G401 (cell line): Measurements from ENCODE around the gene TBL1XR1. TPM values are rescaled to one million over a fixed set of nuclear protein-coding genes. Genes with fewer than 3 reads are reported as not detected.
"Not testable (repeated sequence)": the region's sequence is repeated elsewhere in the genome, so short reads cannot be mapped to it uniquely, and the experiment has no call there.

ENCODE experiments used
- DNase-seq: peaks from one replicate; pipeline ENCODE4 v3.0.0-alpha.2; 2015; ENCODE audit warnings: low spot score
- in situ Hi-C: cut with HindIII; loops from 2 replicates; pipeline ENCODE4 v1.10.0; 2016; ENCODE audit warnings: low sequenced_read_pairs, mixed read lengths
- total RNA-seq: library from RNA; depleted of rRNA; stranded (reverse); fragments of >200 nt; shearing (Covaris generic); gene quantifications from 2 replicates; pipeline ENCODE4 v1.2.3, GENCODE V29; 2014

Gene TBL1XR1
- total RNA-seq, 1 experiment from 2014 or later = 68.1 TPM

DNA sequence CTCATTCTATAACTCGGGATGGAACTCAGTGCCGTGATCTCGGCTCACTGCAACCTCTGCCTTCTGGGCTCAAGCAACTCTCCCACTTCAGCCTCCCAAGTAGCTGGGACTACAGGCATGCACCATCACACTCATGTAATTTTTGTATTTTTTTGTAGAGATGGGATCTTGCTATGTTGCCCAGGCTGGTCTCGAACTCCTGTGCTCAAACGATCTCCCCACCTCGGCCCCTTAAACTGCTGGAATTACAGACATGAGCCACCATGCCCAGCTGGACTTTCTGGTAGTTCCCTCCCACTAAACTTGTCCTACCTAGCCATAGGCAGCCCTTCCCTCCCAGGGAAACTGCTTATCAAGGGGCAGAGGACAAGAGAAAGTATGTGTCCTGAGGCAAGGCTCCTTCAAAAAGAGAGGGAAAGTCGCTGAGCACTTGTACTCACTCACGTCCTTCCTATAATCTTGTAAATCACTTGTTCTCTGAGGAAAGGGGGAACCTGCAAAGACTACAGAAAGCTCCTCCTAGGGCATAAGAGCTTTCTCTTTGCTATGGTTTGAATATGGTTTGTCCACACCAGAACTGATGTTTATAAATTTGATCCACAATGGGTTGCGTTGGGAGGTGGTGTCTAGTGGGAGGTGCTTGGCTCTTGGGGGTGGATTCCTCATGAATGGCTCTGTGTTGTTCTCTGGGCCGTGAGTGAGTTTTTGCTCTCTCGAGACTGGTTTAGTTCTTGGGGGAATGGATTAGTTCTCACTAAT, 13.6 kb upstream of the TBL1XR1 start:
- in situ Hi-C loops = no loop called here

DNA sequence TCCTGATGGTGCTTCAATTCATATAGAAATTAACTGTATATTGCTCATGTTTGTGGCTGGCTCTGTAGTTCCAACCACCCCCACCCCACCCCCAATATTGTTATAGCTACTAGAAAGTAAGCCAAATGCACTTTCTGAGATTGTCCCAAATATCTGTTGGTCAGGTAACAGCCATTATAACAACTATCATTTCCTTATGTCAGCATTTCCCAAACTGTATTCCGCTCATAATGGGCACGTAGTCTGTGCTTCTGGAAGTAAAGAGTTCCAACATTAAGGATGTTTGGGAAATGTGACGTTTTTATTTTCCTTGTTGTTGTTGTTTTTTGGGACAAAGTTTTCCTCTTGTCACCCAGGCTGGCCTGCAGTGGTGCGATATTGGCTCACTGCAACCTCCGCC, 12.2 kb upstream of the TBL1XR1 start:
- DNase-seq = no peak
- in situ Hi-C loops = no loop called here

More for the DNA sequence above, 13.6 kb upstream of the TBL1XR1 start:
- DNase-seq = no peak

DNA sequence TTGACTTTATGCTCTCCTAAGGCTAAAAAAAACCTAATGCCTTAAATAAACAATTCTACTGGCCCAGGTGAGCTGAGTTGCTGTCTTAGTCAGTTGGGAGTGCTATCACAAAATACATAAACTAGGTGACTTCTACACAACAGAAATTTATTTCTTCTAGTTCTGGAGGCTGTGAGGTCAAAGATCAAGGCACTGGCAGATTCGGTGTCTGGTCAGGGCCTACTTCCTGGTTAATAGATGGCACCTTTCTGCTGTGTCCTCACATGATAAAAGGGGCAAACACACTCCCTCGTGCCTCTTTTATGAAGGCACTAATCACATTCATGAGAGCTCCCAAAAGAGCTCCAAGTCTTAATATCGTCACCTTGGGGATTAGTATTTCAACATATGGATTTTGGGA, 11.5 kb upstream of the TBL1XR1 start:
- no peak for DNase-seq
- in situ Hi-C loops = no loop called here

DNA sequence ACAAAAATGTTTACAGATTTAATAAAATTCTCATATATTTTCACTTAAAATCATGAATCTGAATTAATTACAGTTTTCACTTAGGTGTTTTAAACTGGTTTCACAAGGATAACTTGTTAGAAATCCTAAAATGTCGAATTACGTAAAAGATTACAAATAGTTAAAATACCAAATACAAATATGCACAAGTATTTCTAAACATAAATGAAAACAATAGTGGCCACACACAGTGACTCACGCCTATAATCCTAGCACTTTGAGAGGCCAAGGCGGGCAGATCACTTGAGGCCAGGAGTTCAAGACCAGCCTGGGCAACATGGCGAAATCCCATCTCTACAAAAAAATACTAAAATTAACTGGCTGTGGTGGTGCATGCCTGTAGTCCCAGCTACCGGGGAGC, 10.9 kb upstream of the TBL1XR1 start:
- no peak for DNase-seq
- in situ Hi-C loops = no loop called here

DNA sequence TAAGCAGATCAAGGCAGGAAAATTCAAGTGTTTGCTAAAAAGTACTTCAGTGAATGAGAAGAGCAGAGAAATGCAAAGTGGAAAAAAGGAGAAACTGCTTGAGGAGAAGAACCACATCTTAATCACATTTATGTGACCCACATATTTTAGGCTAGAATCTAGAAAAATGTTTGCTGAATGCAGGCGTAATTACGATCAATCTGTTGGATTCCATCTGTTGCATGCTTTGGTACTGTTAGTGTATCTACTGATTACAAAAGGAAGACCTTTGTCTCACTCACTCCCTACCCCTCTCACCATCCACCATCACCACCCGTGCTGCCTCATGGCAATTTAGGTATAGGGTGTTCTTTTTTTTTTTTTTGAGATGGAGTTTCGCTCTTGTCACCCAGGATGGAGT, 9.7 kb upstream of the TBL1XR1 start:
- in situ Hi-C loops = no loop called here

DNA sequence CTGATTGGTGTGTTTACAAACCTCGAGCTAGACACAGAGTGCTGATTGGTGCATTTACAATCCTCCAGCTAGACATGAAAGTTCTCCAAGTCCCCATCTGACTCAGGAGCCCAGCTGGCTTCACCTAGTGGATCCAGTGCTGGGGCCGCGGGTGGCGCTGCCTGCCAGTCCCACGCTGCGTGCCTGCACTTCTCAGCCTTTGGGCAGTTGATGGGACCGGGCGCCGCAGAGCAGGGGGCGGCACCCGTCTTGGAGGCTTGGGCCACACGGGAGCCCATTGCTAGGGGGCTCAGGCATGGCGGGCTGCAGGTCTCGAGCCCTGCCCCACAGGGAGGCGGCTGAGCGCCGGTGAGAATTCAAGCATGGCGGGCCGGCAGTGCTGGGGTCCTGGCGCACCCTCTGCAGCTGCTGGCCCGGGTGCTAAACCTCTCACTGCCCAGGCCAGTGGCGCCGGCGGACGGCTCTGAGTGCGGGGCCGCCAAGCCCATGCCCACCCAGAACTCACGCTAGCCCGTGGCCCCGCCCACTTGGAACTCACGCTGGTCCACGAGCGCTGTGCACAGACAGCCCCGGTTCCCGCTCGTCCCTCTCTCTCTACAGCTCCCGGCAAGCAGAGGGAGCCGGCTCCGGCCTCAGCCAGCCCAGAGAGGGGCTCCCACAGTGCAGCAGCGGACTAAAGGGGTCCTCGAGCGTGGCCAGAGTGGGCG, 6.6 kb upstream of the TBL1XR1 start:
- DNase-seq = no peak
- in situ Hi-C loops = no loop called here

More for the DNA sequence above, 9.7 kb upstream of the TBL1XR1 start:
- DNase-seq = no peak

DNA sequence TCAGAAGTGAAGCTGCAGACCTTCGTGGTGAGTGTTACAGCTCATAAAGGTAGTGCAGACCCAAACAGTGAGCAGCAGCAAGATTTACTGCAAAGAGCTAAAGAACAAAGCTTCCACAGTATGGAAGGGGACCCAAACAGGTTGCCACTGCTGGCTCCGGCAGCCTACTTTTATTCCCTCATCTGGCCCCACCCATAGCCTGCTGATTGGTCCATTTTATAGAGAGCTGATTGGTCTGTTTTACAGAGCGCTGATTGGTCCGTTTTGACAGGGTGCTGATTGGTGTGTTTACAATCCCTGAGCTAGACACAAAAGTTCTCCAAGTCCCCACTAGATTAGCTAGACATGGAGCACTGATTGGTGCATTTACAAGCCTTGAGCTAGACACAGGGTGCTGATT, 5.7 kb upstream of the TBL1XR1 start:
- in situ Hi-C loops, DNase-seq: not testable (repeated sequence)

DNA sequence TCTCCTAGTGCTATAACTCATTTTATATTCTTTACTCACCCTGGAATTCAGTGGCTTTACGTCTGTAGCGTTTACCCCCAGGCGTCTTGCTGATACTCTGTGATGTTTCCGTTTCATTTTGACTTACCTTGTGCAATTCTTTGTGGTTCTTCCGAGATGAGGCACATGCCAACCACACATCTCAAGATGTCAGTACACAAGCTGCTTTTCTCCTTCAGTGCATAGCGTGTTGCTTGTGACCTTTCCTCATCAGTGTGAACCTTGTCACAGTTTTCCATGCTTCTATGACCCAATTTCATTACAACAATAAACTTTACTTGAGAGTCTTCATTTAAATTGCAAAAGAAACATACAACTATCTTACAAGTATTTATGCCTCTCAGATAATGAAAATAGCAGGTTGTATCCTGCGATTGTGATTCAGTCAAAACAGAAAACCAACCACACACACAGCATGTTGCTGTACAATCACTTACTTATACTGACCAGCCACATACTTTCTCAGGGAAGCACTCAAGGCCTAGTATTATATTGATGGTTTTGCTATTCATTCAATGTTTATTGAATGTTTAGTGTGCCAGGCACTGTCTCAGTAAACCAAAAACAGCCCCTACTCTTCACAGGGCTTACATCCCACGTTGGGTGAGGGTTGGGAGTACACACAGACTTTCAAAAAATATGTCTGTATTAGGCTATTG, 4.6 kb upstream of the TBL1XR1 start:
- DNase-seq = no peak
- in situ Hi-C loops = no loop called here

DNA sequence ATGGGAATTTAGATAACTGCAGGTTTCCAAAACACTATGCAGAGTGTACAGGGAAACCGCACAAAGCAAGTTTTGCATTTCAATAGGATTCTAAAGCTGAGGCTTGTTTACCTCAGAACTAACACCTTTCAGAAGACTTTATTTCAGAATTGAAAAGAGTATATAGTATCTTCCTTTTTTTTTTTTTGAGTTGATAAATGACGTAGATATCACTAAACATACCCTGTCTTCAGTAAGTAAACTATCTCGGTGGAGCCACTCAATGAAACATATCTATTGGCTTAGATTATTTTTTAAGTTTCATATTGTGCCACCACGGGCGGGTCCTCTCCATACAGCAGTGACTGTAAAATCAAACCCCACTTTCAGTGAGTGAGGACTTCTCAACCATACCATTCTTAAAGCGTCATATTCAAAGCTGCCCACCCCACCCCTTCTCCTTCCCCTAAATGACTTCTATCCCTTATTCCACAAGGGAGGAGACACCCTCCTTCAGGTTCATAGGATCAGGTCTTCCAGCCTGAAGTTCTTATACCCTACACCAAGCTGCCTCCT, 2.0 kb upstream of the TBL1XR1 start:
- in situ Hi-C loops = no loop called here
- DNase-seq = no peak

DNA sequence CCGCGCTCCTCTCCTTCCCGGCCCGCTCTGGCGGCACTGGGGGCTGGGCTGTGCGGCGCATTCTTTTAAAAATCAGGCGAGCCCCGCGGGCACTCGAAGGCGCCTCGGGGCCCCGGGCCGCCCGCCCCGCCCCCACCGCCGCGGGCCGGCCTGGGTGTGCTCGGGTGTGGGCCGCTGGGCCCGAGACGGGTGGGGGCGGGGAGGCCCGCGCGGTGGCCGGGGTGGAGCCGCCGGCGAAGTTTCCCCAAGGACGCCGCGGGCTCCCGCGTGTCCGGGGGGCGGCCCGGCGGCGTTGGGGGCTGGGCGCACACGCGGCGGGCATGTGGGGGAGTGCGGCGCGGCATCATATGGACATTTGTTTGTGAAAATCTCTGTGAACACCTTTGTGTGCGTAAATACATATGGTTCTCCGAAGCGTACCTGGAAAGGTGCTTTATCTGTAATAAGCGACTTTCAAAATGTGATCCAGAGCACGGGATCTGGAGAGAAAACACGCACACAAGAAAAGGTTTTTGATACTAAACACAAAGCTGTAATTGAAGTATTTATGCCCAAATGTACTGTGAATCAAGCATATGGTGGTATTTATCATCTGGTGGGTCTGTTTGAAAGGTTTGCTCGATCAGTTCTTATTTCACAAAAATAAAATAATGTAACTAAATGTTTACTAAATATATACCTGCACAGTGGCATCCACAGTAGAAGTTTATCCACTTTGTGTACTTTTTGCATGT, 612 bp upstream of the TBL1XR1 start:
- in situ Hi-C loops = no loop called here

DNA sequence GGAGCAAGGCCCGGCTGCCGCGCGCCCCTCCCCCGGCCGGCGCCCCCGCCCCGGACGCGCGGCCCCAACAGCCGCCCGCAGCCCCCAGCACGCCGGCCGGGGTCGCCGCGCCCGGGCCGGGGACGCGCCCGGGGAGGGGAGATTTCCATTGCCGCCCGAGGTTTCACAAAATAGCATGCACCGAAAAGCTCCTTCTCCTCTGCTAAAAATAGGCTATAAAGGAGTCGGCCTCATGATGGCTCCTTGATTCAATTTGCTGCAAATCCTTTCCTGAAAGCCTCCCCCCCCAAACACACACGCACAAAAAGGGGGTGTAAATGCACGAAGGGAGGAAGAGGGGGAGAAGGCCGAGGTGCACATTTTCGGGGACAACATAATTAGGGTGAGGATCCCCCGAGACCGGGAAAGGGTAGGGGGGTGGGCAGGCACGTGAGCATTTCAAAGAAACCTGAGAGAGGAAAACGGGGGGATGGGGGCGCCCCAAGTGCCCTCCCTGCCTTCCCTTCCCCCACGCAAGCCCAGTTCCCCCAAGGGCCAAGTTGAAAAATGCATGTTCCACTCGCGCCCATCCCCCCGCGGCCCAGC, 734 bp downstream of the TBL1XR1 start:
- in situ Hi-C loops = no loop called here

More for the DNA sequence above, 612 bp upstream of the TBL1XR1 start:
- DNase-seq = peak; percentile 56

DNA sequence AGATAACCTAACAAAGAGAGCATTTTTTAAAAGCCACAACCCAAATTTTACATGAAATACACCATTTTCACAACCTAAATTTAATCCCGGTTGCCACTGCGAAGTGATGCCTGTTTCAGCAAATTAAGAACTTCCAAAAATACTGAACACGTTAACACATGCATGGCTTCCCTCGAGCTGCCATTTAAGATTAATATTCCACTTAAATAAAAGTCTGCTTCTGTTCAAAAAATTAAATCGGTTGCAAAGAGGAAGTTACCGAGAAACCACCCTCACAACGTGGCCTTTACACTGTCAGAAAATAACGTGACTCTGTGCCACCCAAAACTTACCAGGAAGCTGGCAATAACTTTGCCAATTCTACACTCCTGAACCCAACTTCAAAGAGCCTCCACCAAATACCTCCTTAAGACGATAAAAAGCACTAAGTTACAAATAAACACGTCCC, 1.2 kb downstream of the TBL1XR1 start:
- DNase-seq = no peak
- in situ Hi-C loops = no loop called here

More for the DNA sequence above, 734 bp downstream of the TBL1XR1 start:
- peak; percentile 65 for DNase-seq

DNA sequence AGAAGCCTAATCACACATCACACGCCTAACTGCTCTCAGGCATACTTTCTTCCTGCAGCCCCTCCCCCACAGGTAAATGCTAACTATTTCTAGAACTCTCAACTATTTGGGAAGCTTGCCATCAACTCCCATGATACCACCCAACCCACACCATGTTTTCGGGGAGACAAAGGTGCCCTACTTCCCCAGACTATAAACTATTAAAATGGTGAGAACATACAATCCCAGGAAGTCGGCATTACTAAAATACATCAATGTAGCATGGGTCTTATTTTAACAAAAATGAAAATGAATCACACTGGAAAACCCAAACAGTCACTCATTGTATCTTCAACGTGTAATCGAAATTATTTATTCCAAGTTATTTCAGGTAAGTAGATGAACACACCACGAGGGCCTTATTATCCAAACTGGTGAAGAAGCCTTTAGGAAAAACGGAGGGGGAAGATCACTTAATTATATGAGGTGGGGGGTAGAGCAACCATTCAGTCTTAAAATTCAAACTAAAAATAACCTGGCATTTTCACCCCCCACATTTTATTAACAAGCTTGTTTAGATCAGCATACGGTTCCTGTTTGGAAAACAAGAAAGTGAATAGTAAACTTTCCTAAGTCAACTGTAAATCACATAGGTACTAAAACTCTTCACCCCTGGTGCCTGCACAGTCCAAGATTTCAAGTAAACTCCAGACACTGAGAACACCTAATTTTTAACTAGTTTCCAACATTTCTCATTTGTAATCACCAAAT, 1.9 kb downstream of the TBL1XR1 start:
- in situ Hi-C loops = no loop called here
- DNase-seq = peak; percentile 55

DNA sequence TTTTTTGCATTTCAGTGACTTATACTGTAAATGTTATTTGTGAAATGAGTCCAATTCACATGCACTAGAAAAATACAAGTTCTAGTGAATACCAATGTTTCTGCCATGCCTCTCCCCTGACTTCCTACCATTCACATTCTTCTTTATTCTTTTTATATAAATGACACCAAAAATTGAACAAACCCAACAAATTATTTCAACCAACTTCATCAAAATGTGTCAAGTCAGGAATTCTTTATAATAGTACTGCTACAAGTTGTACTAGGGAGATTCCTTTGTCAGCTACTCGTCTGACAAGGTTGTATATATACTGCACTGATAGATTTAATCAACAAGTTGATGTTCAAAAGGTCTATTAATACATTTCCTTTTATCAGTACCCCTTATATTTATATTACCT, 3.0 kb downstream of the TBL1XR1 start:
- DNase-seq = peak; percentile 31
- in situ Hi-C loops = no loop called here

DNA sequence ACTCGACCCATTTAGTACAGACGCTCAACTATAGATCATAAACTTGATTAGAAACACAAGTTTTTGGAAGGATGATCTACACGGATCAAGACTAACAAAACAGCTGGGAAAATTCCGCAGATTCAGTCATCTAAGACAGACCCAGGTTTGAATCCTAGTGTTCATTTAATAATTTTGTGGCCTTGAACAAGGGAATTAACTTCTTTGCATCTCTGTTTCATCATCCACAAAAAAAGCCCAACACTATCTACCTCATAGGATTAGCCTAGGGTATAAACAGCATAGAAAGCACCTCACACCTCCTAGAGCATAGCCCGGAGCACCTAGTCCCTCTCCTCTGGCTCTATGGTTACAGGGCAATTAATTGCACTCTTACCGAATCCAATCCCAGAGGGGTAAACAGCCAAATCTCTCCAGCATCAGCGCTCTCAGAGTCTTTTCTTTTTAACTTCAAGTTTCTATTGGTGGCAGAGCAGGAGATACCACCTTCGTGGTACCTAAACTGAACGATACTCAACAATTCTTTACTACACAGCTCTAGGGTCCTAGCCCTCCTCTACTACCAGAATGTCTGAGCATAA, 3.5 kb downstream of the TBL1XR1 start:
- in situ Hi-C loops = no loop called here

DNA sequence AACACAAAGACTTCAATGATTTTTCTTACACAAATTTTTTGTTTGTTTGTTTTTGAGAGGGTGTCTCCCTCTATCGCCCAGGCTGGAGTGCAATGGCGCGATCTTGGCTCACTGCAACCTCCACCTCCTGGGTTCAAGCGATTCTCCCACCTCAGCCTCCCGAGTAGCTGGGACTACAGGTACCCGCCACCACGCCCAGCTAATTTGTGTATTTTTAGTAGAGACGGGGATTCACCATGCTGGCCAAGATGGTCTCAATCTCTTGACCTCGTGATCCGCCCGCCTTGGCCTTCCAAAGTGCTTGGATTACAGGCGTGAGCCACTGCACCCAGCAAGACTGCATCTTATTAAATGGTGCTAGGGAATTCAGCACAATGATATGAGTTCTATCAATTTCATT, 4.0 kb downstream of the TBL1XR1 start:
- in situ Hi-C loops, DNase-seq: not testable (repeated sequence)

More for the DNA sequence above, 3.5 kb downstream of the TBL1XR1 start:
- peak; percentile 31 for DNase-seq

DNA sequence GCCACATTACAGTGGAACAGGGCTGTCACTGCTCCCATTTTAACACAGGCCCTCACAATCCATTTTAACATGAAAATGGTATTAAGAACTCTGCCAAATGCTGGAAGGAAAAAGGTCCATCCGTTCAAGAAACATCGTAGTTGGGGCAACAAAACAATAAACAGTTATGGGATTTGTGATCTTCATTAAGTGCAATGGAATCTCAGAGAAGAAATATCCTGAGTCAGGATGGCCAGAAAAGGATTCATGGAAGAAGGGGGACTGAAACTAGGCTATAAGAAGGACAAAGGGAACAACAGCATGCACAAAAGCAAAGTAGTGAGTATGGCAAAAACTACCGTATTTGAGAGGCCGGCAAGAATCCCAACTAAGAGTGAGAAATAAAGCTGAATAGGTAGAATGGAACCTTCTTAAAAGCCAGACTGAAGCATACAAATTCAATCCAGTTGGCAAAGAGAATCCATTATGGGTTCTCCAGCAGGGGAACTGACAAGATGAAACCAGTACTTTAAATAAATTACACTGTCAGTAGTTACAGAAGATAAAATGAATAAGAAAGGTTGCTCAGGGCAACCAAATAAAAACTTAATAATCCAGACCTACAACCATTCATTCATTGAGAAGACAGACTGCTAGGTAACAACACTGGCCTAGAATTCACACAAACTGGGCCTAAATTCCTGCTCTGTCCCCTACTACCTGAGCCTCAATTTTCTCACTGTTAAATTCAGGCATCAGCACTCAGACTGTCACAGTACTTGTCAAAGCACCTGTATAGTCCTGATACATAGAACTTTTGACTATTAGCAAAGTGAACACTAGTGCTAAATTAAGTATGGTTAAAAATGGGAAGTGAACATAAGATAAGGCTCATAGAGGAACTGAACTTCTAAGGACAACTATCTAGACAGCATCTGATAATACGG, 6.3 kb downstream of the TBL1XR1 start:
- in situ Hi-C loops = no loop called here
- DNase-seq = peak; percentile 33
